GM23248 (cell line): ENCODE measurements around the gene NUBP2.

Experiments
- EZH2 ChIP-seq: fragments of 200-600 bp; sonication (generic); IDR thresholded peaks from 2 replicates; pipeline ENCODE4 v1.6.1; 2018; ENCODE audit warnings: antibody characterized with exemption, mild to moderate bottlenecking; ENCODE audit not compliant: insufficient read depth, poor library complexity, severe bottlenecking
- EZH2phosphoT487 ChIP-seq: fragments of 200-600 bp; sonication (generic); IDR thresholded peaks from 2 replicates; pipeline ENCODE4 v1.6.1; 2018; ENCODE audit warnings: antibody characterized with exemption, moderate library complexity, mild to moderate bottlenecking, low read depth; ENCODE audit not compliant: insufficient read depth

GRCh38 chr16:1789643-1790045, 6.9 kb downstream of the NUBP2 start:
- no peak for TF ChIP-seq EZH2
- TF ChIP-seq EZH2phosphoT487, result no peak
